ENCODE measurements around the gene AP2S1.

DNA sequence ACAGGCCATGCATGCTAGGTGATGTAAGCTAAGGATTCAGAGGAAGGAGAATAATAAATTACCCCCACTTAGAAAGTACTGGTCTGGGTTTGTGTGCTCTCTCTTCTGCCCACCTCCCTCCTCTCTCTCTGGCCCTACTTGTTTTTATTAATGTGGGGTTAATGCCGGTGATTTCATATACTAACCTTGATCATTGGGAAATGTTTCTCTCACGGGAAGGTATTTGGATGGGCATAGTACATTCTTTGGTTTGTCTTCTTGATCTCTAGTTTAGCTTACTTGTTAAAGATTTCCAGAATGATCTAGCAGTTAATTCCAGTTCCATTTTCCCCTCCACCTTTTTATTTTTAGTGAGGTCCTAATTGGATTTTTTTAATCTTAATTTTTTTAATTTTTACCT, 34.8 kb upstream of the AP2S1 start:
- TF ChIP-seq, protein P1, sequence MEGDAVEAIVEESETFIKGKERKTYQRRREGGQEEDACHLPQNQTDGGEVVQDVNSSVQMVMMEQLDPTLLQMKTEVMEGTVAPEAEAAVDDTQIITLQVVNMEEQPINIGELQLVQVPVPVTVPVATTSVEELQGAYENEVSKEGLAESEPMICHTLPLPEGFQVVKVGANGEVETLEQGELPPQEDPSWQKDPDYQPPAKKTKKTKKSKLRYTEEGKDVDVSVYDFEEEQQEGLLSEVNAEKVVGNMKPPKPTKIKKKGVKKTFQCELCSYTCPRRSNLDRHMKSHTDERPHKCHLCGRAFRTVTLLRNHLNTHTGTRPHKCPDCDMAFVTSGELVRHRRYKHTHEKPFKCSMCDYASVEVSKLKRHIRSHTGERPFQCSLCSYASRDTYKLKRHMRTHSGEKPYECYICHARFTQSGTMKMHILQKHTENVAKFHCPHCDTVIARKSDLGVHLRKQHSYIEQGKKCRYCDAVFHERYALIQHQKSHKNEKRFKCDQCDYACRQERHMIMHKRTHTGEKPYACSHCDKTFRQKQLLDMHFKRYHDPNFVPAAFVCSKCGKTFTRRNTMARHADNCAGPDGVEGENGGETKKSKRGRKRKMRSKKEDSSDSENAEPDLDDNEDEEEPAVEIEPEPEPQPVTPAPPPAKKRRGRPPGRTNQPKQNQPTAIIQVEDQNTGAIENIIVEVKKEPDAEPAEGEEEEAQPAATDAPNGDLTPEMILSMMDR (conservative IDR thresholded peaks at IDR 0.05 in 1 of 2, IDR thresholded peaks at IDR 0.05 in 1 of 2; ENCODE audit: low read depth in 1 of 2, low read length in 2 of 2), result no peak
- no peak for TF ChIP-seq EZH2 (IDR thresholded peaks at IDR 0.05; ENCODE audit: low read length, missing control alignments)
